ENCODE results near the gene ITGB3BP.

The ITGB3BP gene

DNA sequence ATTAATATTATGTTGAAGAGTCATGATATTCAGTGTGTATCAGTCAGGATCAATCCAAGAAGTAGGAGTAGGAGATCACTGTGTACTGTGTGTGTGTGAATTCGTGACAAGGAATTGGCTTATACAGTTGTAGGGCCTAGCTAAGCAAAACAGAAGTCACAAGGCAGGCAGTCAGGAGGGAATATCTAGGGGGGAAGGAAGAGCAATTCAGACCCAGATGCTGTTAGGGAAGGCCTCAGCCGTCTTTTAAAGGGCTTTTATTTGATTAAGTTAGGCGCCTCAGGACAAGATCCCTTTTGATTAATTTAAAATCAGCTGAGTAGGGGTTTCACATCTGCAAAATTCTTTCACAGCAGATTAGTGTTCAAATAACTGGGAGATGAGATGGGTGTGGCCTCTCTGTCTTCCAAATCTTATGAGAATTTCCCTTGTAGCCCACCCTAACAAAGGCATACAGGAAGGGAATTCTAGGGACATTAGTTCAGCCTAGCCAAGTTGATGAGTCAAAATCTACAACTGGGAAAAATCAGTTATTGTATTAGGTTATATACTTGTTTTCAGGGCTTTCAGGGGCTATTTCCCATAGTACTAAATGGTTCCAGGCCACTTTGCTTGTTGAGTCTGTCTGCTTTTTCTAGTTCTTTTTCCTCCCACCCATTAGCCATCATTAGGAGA is 108.2 kb downstream of the ITGB3BP start:
- DNase-seq, result no peak

- no peak for DNase-seq
Observed at GRCh38 chr1:63413394-63413793, 109.6 kb downstream of the ITGB3BP start.

- no peak for DNase-seq
Observed at GRCh38 chr1:63411066-63411465, 112.0 kb downstream of the ITGB3BP start.

- no peak for DNase-seq
Observed at GRCh38 chr1:63408331-63408730, 114.7 kb downstream of the ITGB3BP start.

DNA sequence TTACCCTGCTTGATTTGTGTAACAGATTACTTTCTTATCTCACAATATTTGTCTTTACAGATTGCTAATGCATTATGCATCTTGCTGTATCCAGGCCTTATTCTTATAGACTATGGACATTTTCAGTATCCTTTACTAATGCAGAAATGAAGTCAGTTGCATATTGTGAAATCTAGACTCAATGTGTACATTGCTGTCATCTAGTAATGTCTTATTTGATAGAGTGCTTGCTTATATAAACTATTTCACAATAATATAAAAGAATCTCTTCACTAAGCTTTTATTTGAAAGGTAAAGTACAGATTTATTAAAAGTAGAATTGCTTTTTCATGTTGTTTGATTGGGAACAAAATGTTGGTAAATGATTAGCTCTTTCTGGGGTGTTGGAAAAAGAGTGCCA is 116.0 kb downstream of the ITGB3BP start:
- DNase-seq, result no peak

DNA sequence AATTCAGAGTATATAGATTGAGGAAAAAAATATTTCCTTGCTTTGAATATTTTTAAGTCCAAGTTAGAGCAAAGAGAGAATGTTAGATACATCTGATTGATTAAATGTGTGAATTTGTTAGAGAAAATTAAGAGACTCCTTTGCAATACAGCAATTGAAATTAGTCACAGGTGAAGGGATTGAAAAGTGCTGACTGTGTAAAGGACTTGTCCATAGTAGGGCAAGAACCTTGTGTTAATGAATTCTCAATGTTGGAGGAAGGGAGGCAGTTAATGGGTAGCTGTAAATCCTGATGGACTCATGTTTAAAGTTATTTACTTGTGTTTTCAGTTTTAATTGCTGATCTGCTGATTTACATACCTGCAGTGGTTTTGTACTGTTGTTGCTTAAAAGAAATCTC is 117.0 kb downstream of the ITGB3BP start:
- DNase-seq, result no peak

DNA sequence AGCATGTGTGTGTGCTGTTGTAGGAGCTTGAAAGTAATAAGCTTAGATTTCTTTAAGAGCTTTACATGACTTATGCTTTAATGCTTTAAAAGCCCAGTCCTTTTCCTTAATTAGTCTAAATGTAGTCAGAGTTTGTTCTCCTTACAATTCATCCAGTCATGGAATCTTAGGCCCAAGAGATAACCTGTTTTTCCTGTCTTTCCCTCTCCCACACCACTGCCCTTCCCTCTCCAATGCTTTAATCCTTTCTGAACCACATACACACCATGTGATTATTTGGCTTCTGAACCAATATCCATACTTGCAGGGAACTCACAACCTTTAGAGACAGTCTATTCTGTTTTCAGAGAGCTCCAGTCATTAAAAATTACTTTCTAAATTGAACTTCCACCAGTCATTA is 118.0 kb downstream of the ITGB3BP start:
- DNase-seq, result no peak

- no peak for DNase-seq
Observed at GRCh38 chr1:63403386-63403785, 119.6 kb downstream of the ITGB3BP start.

GRCh38 chr1:63401945-63402344 is 121.1 kb downstream of the ITGB3BP start:
- no peak for DNase-seq

Measured in NCI-H146 (cell line).